Coronary artery (tissue), 2 donors: ENCODE data around the gene PNPLA7.
A peak's percentile ranks its signal among the peaks of the same experiment; 100 is the strongest.
"Not testable (repeated sequence)": the region's sequence is repeated elsewhere in the genome, so short reads cannot be mapped to it uniquely, and the experiment has no call there.

Experiments
- DNase-seq: peaks from one replicate; pipeline ENCODE4 v3.0.0-alpha.2; 2017; ENCODE audit warnings: low spot score
- H3K27ac ChIP-seq, 2 donors: fragments of 200-600 bp; sonication (generic); one replicate each; pipeline ENCODE4 v1.5.1; 2016 to 2019
- H3K4me3 ChIP-seq: fragments of 200-600 bp; sonication (generic); 2 replicates; pipeline ENCODE4 v1.5.1; 2016; ENCODE audit warnings: mild to moderate bottlenecking, moderate library complexity
- CTCF ChIP-seq: fragments of 200-600 bp; sonication (generic); IDR thresholded peaks from one replicate; pipeline ENCODE4 v1.5.1; 2019; ENCODE audit warnings: antibody characterized with exemption

PNPLA7 gene

GRCh38 chr9:137454597-137455358 is 95.4 kb downstream of the PNPLA7 start:
- peak overlapping the region; percentile 32 to 59 for H3K27ac ChIP-seq
- TF ChIP-seq CTCF: no peak
- no peak for DNase-seq
- H3K4me3 ChIP-seq: peak overlapping the region; percentile 60

- Histone ChIP-seq H3K27ac (peak overlapping the region; percentile 32 to 59), H3K4me3 (peak overlapping the region; percentile 60)
- DNase-seq: no peak
- TF ChIP-seq CTCF: no peak
These were observed 96.0 kb downstream of the PNPLA7 start for GRCh38 chr9:137454145-137454596.

GRCh38 chr9:137453643-137454081 is 96.5 kb downstream of the PNPLA7 start:
- TF ChIP-seq CTCF: no peak
- Histone ChIP-seq H3K27ac (no peak overlapping the region), H3K4me3 (peak overlapping the region; percentile 54)
- no peak for DNase-seq

- no peak for DNase-seq
- H3K27ac ChIP-seq: no peak overlapping the region
These were observed 97.2 kb downstream of the PNPLA7 start for GRCh38 chr9:137452761-137453642.

GRCh38 chr9:137452006-137452760 is 98.0 kb downstream of the PNPLA7 start:
- no peak for TF ChIP-seq CTCF
- DNase-seq: no peak
- Histone ChIP-seq H3K4me3 (no peak overlapping the region), H3K27ac (no peak overlapping the region)

More at GRCh38 chr9:137452761-137453642, 97.2 kb downstream of the PNPLA7 start:
- no peak for TF ChIP-seq CTCF
- H3K4me3 ChIP-seq: peak overlapping the region; percentile 54

- not testable (repeated sequence) for H3K4me3 ChIP-seq, H3K27ac ChIP-seq, DNase-seq
These were observed 98.8 kb downstream of the PNPLA7 start for GRCh38 chr9:137451264-137452005.

GRCh38 chr9:137450539-137451222 is 99.5 kb downstream of the PNPLA7 start:
- not testable (repeated sequence) for H3K27ac ChIP-seq, DNase-seq, H3K4me3 ChIP-seq
